Erythroblast (primary cell): ENCODE results near the gene VEPH1.

Experiments used
- GATA1 ChIP-seq: IDR thresholded peaks from 2 replicates; pipeline ENCODE4 v1.6.1; 2011; ENCODE audit warnings: low read depth, mild to moderate bottlenecking, control low read depth, low read length, moderate library complexity
- POLR2A ChIP-seq: IDR thresholded peaks from 2 replicates; pipeline ENCODE4 v1.6.1; 2011; ENCODE audit warnings: mild to moderate bottlenecking, low read length

DNA sequence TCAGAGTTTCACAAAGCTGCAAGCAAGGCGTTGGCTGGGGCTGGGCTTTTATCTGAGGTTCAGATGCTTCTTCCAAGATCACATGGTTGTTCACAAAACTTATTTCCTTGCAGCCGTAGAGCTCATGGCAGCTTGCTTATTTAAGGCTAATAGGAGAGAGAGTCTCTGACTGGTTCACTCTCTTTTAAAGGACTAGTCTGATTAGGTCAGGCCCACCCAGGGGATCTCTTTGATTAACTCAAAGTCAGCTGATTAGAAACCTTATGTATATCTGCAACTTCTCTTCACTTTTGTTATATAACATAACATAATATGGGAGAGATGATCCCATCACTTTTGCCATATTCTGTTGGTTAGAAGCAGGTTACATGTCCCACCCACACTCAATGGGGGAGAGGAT is 243.4 kb downstream of the VEPH1 start:
- TF ChIP-seq POLR2A = no peak
- no peak for TF ChIP-seq GATA1
